IMR-90 (cell line): ENCODE data around the gene CAMTA1. TPM values are rescaled to one million over a fixed set of nuclear protein-coding genes. Genes with fewer than 3 reads are reported as not detected.

Experiments
- polyA plus RNA-seq, 3 experiments: library from polyadenylated mRNA; depleted of rRNA; stranded (reverse); fragments of >200 nt; gene quantifications; 2 replicates each; pipeline ENCODE4 v1.2.3, GENCODE V29; 2012; ENCODE audit warnings: low replicate concordance in 1 of 3
- total RNA-seq: library from RNA; depleted of rRNA; stranded (reverse); fragments of >200 nt; gene quantifications from 2 replicates; pipeline ENCODE4 v1.2.3, GENCODE V29; 2012
- TF ChIP-seq, protein P1 (sequence below): conservative IDR thresholded peaks from 2 replicates; pipeline ENCODE4 v1.5.1; 2012; ENCODE audit warnings: mild to moderate bottlenecking, low read depth, low read length, improper control_type of control experiment

CAMTA1 gene
- total and polyA plus RNA-seq, 2 of the 4 experiments (the other 2 are of a cell fraction): 35.5 to 74.3 TPM

DNA sequence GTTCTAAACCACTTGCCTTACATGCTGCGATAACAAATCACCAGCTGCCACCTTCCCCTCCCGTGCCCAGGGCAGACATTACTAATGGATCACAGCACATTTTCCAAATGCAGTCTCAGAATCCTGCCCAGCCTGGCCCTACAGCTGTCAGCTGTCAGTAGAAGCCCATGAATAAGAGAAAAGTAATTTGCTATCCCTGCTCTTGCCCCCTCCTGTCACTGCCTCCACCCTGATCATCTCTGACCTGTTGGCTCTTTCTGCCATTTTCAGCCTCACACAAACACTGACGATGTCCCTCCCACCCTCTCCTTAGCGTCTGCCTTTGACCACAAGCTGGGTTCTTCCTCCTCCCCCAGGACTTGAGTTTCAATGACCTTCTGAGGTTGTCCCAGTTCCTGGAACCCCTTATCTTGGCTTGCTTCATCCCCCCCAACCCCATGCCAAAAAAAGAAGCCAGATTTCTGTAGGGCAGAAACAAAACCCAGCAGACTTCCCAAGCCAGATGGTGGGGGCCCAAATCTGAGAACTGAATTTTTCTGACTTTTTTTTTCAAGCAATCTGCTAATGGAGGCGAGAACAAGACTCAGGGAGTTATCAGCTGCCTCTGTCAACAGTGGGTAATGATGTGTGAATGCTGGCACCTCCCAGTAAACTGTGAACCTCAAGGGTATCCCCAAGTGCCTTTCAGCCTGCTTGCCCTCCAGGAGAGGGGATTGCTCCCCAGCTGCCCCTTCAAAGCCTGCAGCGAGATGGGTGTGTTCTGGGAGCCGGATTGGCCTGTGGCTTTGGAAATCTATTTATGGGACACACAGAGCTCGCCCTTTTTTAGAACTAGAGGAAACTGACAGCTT is 769.4 kb downstream of the CAMTA1 start (continued):
- TF ChIP-seq, protein P1, sequence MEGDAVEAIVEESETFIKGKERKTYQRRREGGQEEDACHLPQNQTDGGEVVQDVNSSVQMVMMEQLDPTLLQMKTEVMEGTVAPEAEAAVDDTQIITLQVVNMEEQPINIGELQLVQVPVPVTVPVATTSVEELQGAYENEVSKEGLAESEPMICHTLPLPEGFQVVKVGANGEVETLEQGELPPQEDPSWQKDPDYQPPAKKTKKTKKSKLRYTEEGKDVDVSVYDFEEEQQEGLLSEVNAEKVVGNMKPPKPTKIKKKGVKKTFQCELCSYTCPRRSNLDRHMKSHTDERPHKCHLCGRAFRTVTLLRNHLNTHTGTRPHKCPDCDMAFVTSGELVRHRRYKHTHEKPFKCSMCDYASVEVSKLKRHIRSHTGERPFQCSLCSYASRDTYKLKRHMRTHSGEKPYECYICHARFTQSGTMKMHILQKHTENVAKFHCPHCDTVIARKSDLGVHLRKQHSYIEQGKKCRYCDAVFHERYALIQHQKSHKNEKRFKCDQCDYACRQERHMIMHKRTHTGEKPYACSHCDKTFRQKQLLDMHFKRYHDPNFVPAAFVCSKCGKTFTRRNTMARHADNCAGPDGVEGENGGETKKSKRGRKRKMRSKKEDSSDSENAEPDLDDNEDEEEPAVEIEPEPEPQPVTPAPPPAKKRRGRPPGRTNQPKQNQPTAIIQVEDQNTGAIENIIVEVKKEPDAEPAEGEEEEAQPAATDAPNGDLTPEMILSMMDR: no peak
